Measurements from ENCODE around the gene PANK4. TPM values are rescaled to one million over a fixed set of nuclear protein-coding genes. Genes with fewer than 3 reads are reported as not detected.

The PANK4 gene
- total and polyA plus RNA-seq, 9 of the 15 experiments (the other 6 are each of a cell fraction or from before 2014, with no cell fraction given), result 0.93 to 55.6 (median 31.5) TPM

DNA sequence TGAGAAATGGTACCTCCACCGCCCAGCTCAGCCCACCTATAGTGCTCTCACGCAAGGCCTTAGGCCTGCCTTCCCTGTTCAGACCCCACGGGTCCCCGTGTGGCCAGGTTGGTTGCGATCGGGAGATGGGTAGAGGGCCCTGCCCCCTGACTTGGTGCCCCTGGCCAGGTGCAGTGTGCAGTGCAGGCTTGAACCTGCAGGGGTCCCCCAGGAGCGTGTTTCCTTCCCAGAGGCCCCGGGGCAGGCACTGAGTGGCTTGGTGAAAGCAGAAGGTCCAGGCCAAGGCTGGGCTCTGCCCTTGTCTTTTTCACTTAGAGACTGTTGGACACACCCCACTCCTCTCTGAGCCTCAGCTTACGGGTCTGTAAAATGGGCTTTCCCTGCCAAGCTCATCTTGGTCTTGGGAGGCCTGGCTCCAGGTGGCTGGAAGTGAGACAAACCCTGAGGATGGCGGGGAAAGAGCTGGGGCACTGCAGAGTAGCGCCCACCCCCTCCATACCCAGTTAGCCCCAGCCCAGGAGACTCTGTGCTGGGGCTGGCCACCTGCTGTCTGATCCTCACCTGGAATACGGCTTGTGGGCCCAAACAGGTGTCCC, 13.0 kb upstream of the PANK4 start (continued):
- TF ChIP-seq REST (IDR thresholded peaks at IDR 0.05; ENCODE audit: borderline replicate concordance), result peak; percentile 44; the same call in 1 of the 2 replicates
- TF ChIP-seq REST (CRISPR knock-in tag; IDR thresholded peaks at IDR 0.05; ENCODE audit: low read depth), result no peak
- no peak for TF ChIP-seq YY1 (IDR thresholded peaks at IDR 0.05; ENCODE audit: borderline replicate concordance in 1 of 3, control insufficient read depth in 1 of 3, extremely low read depth in 1 of 3, insufficient read depth in 3 of 3, insufficient read length in 1 of 3, insufficient replicate concordance in 2 of 3, low read depth in 1 of 3, low read length in 2 of 3)
- TF ChIP-seq ZNF12 (CRISPR knock-in tag; IDR thresholded peaks at IDR 0.05), result no peak
- TF ChIP-seq FOXJ2 (tag; IDR thresholded peaks at IDR 0.05), result no peak
- TF ChIP-seq HOXB6 (CRISPR knock-in tag; IDR thresholded peaks at IDR 0.05; ENCODE audit: borderline replicate concordance), result no peak
- TF ChIP-seq CTCF (IDR thresholded peaks at IDR 0.05 in 2 of 3, conservative IDR thresholded peaks at IDR 0.05 in 1 of 3; ENCODE audit: insufficient read depth in 2 of 3, low read depth in 1 of 3, low read length in 3 of 3), result peak; percentile 58 to 71 (median 64)
- TF ChIP-seq SMC3 (conservative IDR thresholded peaks at IDR 0.05; ENCODE audit: insufficient read depth, low read depth, low read length), result peak; percentile 27; the same call in 1 of the 2 replicates
- TF ChIP-seq RBM25 (IDR thresholded peaks at IDR 0.05; ENCODE audit: low read depth, low read length, severe bottlenecking), result peak; percentile 88
- peak in 1 of 2 experiments; percentile 64; a peak in 2 of 4 replicates for TF ChIP-seq KDM1A (IDR thresholded peaks at IDR 0.05)
- TF ChIP-seq BCOR (IDR thresholded peaks at IDR 0.05), result peak; percentile 88
- TF ChIP-seq ZNF253 (CRISPR knock-in tag; conservative IDR thresholded peaks at IDR 0.05), result no peak
- 0 out of 2 replicates have a peak, but pooled peaks have one; percentile 19 for TF ChIP-seq RB1 (IDR thresholded peaks at IDR 0.05; ENCODE audit: low read depth)
- TF ChIP-seq RCOR1 (IDR thresholded peaks at IDR 0.05; ENCODE audit: borderline replicate concordance in 1 of 2, low read depth in 2 of 2, low read length in 2 of 2), result peak in 1 of 2 experiments; percentile 71; a peak in 2 of 4 replicates
- no peak for TF ChIP-seq DPF2 (IDR thresholded peaks at IDR 0.05)
- TF ChIP-seq RBM17 (IDR thresholded peaks at IDR 0.05; ENCODE audit: borderline replicate concordance, low read depth, low read length), result no peak
- TF ChIP-seq ELK3 (CRISPR knock-in tag; IDR thresholded peaks at IDR 0.05), result no peak
